BLaER1 (cell line): ENCODE results near the gene WDR36.

Source experiments
- H3K27ac ChIP-seq: shearing (Covaris generic); formaldehyde crosslinking; 2 replicates; pipeline ENCODE4 v1.8.1; 2022
- H3K27me3 ChIP-seq: shearing (Covaris generic); formaldehyde crosslinking; 2 replicates; pipeline ENCODE4 v1.8.1; 2022
- H3K36me3 ChIP-seq: shearing (Covaris generic); formaldehyde crosslinking; 2 replicates; pipeline ENCODE4 v1.8.1; 2022
- H3K4me1 ChIP-seq: shearing (Covaris generic); formaldehyde crosslinking; 2 replicates; pipeline ENCODE4 v1.8.1; 2022
- H3K4me2 ChIP-seq: shearing (Covaris generic); formaldehyde crosslinking; 2 replicates; pipeline ENCODE4 v1.8.1; 2022
- H3K4me3 ChIP-seq: shearing (Covaris generic); formaldehyde crosslinking; 2 replicates; pipeline ENCODE4 v1.8.1; 2022
- H3K9ac ChIP-seq: shearing (Covaris generic); formaldehyde crosslinking; 2 replicates; pipeline ENCODE4 v1.8.1; 2022
- H3K9me3 ChIP-seq: shearing (Covaris generic); formaldehyde crosslinking; 2 replicates; pipeline ENCODE4 v1.8.1; 2022
- H4K20me1 ChIP-seq: shearing (Covaris generic); formaldehyde crosslinking; 2 replicates; pipeline ENCODE4 v1.8.1; 2022
- Cebpa-rat ChIP-seq: shearing (Covaris generic); IDR thresholded peaks from 2 replicates; pipeline ENCODE4 v1.8.1; 2022

The WDR36 gene

GRCh38 chr5:111099058-111099778, 7.1 kb downstream of the WDR36 start:
- no peak for TF ChIP-seq Cebpa-rat
- Histone ChIP-seq H3K4me1 (peaks cover 7% of the 10 kb centered on the region), H3K27ac (no peak overlapping the region), H3K4me2 (no peak overlapping the region), H4K20me1 (peaks cover 55% of the 10 kb centered on the region), H3K9me3 (no peaks in the 10 kb centered on the region), H3K4me3 (no peak overlapping the region), H3K36me3 (peaks cover 86% of the 10 kb centered on the region), H3K9ac (no peak overlapping the region), H3K27me3 (no peaks in the 10 kb centered on the region)

GRCh38 chr5:111106320-111106948, 14.3 kb downstream of the WDR36 start:
- Histone ChIP-seq H3K4me2 (no peak overlapping the region), H3K4me3 (no peak overlapping the region), H3K9me3 (no peaks in the 10 kb centered on the region), H3K4me1 (no peaks in the 10 kb centered on the region), H3K9ac (no peak overlapping the region), H3K27me3 (no peaks in the 10 kb centered on the region), H3K27ac (no peak overlapping the region), H4K20me1 (no peaks in the 10 kb centered on the region), H3K36me3 (peaks cover 82% of the 10 kb centered on the region)
- TF ChIP-seq Cebpa-rat = no peak

GRCh38 chr5:111107371-111107770, 15.2 kb downstream of the WDR36 start:
- Histone ChIP-seq H3K9me3 (no peaks in the 10 kb centered on the region), H3K9ac (no peak overlapping the region), H3K27ac (no peak overlapping the region), H3K36me3 (peaks cover 82% of the 10 kb centered on the region), H4K20me1 (no peaks in the 10 kb centered on the region), H3K27me3 (no peaks in the 10 kb centered on the region), H3K4me2 (no peak overlapping the region), H3K4me3 (no peak overlapping the region), H3K4me1 (no peaks in the 10 kb centered on the region)
- TF ChIP-seq Cebpa-rat = no peak

GRCh38 chr5:111111956-111112355, 19.8 kb downstream of the WDR36 start:
- H3K36me3 ChIP-seq = peaks cover 74% of the 10 kb centered on the region
- no peak for TF ChIP-seq Cebpa-rat
- H3K4me2 ChIP-seq = no peak overlapping the region

GRCh38 chr5:111113678-111114077, 21.5 kb downstream of the WDR36 start:
- H3K4me3 ChIP-seq = no peak overlapping the region
- peaks cover 76% of the 10 kb centered on the region for H3K36me3 ChIP-seq
- H3K4me2 ChIP-seq = no peak overlapping the region
- no peak overlapping the region for H3K9ac ChIP-seq
- no peak overlapping the region for H3K27ac ChIP-seq
- H3K27me3 ChIP-seq = no peaks in the 10 kb centered on the region
- no peaks in the 10 kb centered on the region for H3K9me3 ChIP-seq
- TF ChIP-seq Cebpa-rat = no peak
- H3K4me1 ChIP-seq = no peaks in the 10 kb centered on the region
- H4K20me1 ChIP-seq = 0 out of 2 replicates have a peak, but pooled peaks cover 23% of the 10 kb centered on the region

More at GRCh38 chr5:111111956-111112355, 19.8 kb downstream of the WDR36 start:
- H3K4me3 ChIP-seq = no peak overlapping the region
- no peaks in the 10 kb centered on the region for H3K27me3 ChIP-seq
- H4K20me1 ChIP-seq = 0 out of 2 replicates have a peak, but pooled peaks cover 10% of the 10 kb centered on the region
- no peaks in the 10 kb centered on the region for H3K9me3 ChIP-seq
- H3K9ac ChIP-seq = no peak overlapping the region
- no peak overlapping the region for H3K27ac ChIP-seq
- no peaks in the 10 kb centered on the region for H3K4me1 ChIP-seq

GRCh38 chr5:111115229-111115628, 23.1 kb downstream of the WDR36 start:
- Histone ChIP-seq H3K27me3 (no peaks in the 10 kb centered on the region), H4K20me1 (0 out of 2 replicates have a peak, but pooled peaks cover 23% of the 10 kb centered on the region), H3K9ac (no peak overlapping the region), H3K4me3 (no peak overlapping the region), H3K4me2 (no peak overlapping the region), H3K36me3 (peaks cover 82% of the 10 kb centered on the region), H3K9me3 (no peaks in the 10 kb centered on the region), H3K4me1 (no peaks in the 10 kb centered on the region), H3K27ac (no peak overlapping the region)
- TF ChIP-seq Cebpa-rat = no peak

GRCh38 chr5:111116550-111116949, 24.4 kb downstream of the WDR36 start:
- TF ChIP-seq Cebpa-rat = no peak
- Histone ChIP-seq H3K9ac (no peak overlapping the region), H3K9me3 (no peaks in the 10 kb centered on the region), H3K4me3 (no peak overlapping the region), H4K20me1 (0 out of 2 replicates have a peak, but pooled peaks cover 23% of the 10 kb centered on the region), H3K27me3 (no peaks in the 10 kb centered on the region), H3K36me3 (peaks cover 85% of the 10 kb centered on the region), H3K4me1 (no peaks in the 10 kb centered on the region), H3K4me2 (no peak overlapping the region), H3K27ac (no peak overlapping the region)

- Histone ChIP-seq H3K4me1 (no peaks in the 10 kb centered on the region), H3K9ac (no peak overlapping the region), H3K27me3 (no peaks in the 10 kb centered on the region), H3K9me3 (no peaks in the 10 kb centered on the region), H3K4me3 (no peak overlapping the region), H3K4me2 (no peak overlapping the region), H4K20me1 (0 out of 2 replicates have a peak, but pooled peaks cover 23% of the 10 kb centered on the region), H3K27ac (no peak overlapping the region), H3K36me3 (peaks cover 87% of the 10 kb centered on the region)
- no peak for TF ChIP-seq Cebpa-rat
Measured at GRCh38 chr5:111117136-111117535, 25.0 kb downstream of the WDR36 start.

GRCh38 chr5:111119221-111119620, 27.1 kb downstream of the WDR36 start:
- Histone ChIP-seq H3K36me3 (peaks cover 88% of the 10 kb centered on the region), H3K4me1 (no peaks in the 10 kb centered on the region), H3K4me3 (no peak overlapping the region), H3K27me3 (no peaks in the 10 kb centered on the region), H4K20me1 (peaks cover 30% of the 10 kb centered on the region; the same call in 1 of the 2 replicates), H3K4me2 (no peak overlapping the region), H3K9ac (no peak overlapping the region), H3K27ac (no peak overlapping the region), H3K9me3 (no peaks in the 10 kb centered on the region)
- no peak for TF ChIP-seq Cebpa-rat

GRCh38 chr5:111119856-111120255, 27.7 kb downstream of the WDR36 start:
- TF ChIP-seq Cebpa-rat = no peak
- Histone ChIP-seq H4K20me1 (peaks cover 30% of the 10 kb centered on the region; the same call in 1 of the 2 replicates), H3K27ac (no peak overlapping the region), H3K9me3 (no peaks in the 10 kb centered on the region), H3K27me3 (no peaks in the 10 kb centered on the region), H3K9ac (no peak overlapping the region), H3K4me3 (no peak overlapping the region), H3K4me1 (no peaks in the 10 kb centered on the region), H3K4me2 (no peak overlapping the region), H3K36me3 (peaks cover 86% of the 10 kb centered on the region)
